CD14-positive monocyte (primary cell): ENCODE results near the gene ABAT. TPM values are rescaled to one million over a fixed set of nuclear protein-coding genes. Genes with fewer than 3 reads are reported as not detected.

Experiments
- DNase-seq, 3 donors: peaks; one replicate each; pipeline ENCODE4 v3.0.0-alpha.2; 2011 to 2022
- H2AFZ ChIP-seq: 2 replicates; pipeline ENCODE4 v1.6.0; 2012; ENCODE audit warnings: mild to moderate bottlenecking, low read depth, low read length, inconsistent platforms; ENCODE audit not compliant: insufficient read depth, poor library complexity, severe bottlenecking
- H3K27ac ChIP-seq, 2 donors: 1 replicate in 1 of 2; 2 replicates in 1 of 2; pipeline ENCODE4 v1.5.1; 2012 to 2013; ENCODE audit warnings: low read length in 2 of 2, control low read depth in 1 of 2, inconsistent platforms in 1 of 2, low read depth in 1 of 2, mild to moderate bottlenecking in 1 of 2
- H3K27me3 ChIP-seq, 2 donors: one replicate each; pipeline versions ENCODE4 v1.6.0 to v1.6.1; 2011 to 2013; ENCODE audit warnings: low read length in 2 of 2; ENCODE audit not compliant: control insufficient read depth in 2 of 2, insufficient read depth in 2 of 2
- H3K36me3 ChIP-seq, 2 donors: replicated peaks in 1 of 2; 1 replicate in 1 of 2; 2 replicates in 1 of 2; pipeline versions ENCODE4 v1.5.1 to v1.6.1; 2012 to 2013; ENCODE audit warnings: low read length in 2 of 2, control low read depth in 1 of 2, inconsistent platforms in 1 of 2, mild to moderate bottlenecking in 1 of 2; ENCODE audit not compliant: insufficient read depth in 2 of 2, control insufficient read depth in 1 of 2
- H3K4me1 ChIP-seq, 2 donors: 1 replicate in 1 of 2; 2 replicates in 1 of 2; pipeline versions ENCODE4 v1.5.1 to v1.6.1; 2012 to 2013; ENCODE audit warnings: low read length in 2 of 2, control low read depth in 1 of 2, inconsistent platforms in 1 of 2, mild to moderate bottlenecking in 1 of 2, moderate library complexity in 1 of 2; ENCODE audit not compliant: insufficient read depth in 2 of 2, control insufficient read depth in 1 of 2
- H3K4me2 ChIP-seq: replicated peaks from 2 replicates; pipeline ENCODE3; 2012; ENCODE audit warnings: low read length, moderate library complexity, mild to moderate bottlenecking; ENCODE audit not compliant: poor library complexity, severe bottlenecking; ENCODE audit errors: extremely low read depth
- H3K4me3 ChIP-seq, 3 experiments: fragments of 200-600 bp in 1 of 3; sonication (generic) in 1 of 3; replicated peaks in 1 of 3; 1 replicate in 2 of 3; 2 replicates in 1 of 3; pipeline ENCODE4 v1.5.1; 2011 to 2013; ENCODE audit warnings: low read length in 3 of 3, mild to moderate bottlenecking in 3 of 3, control low read depth in 2 of 3, low read depth in 2 of 3, inconsistent platforms in 1 of 3, moderate library complexity in 1 of 3
- H3K79me2 ChIP-seq: 2 replicates; pipeline ENCODE4 v1.6.0; 2012; ENCODE audit warnings: mild to moderate bottlenecking, control low read depth, inconsistent platforms, low read length, moderate library complexity; ENCODE audit not compliant: insufficient read depth
- H3K9ac ChIP-seq: 2 replicates; pipeline ENCODE4 v1.6.0; 2017; ENCODE audit warnings: low read length, mild to moderate bottlenecking; ENCODE audit not compliant: insufficient read depth, poor library complexity, severe bottlenecking
- H3K9me3 ChIP-seq, 2 donors: replicated peaks in 1 of 2; 1 replicate in 1 of 2; 2 replicates in 1 of 2; pipeline versions ENCODE4 v1.5.1 to v1.6.1; 2012 to 2013; ENCODE audit warnings: low read length in 2 of 2, control low read depth in 1 of 2; ENCODE audit not compliant: control insufficient read depth in 1 of 2, insufficient read depth in 1 of 2
- H4K20me1 ChIP-seq: 2 replicates; pipeline ENCODE4 v1.6.0; 2012; ENCODE audit warnings: mild to moderate bottlenecking, low read length, control low read depth, moderate library complexity; ENCODE audit not compliant: insufficient read depth
- H3K27ac Mint-ChIP-seq, 7 donors: one replicate each; pipeline ENCODE4 v1.8.0; 2020; ENCODE audit warnings: mild to moderate bottlenecking in 7 of 7, mixed read lengths in 7 of 7, moderate library complexity in 6 of 7, inconsistent platforms in 2 of 7
- H3K27me3 Mint-ChIP-seq, 3 donors: one replicate each; pipeline ENCODE4 v1.8.0; 2021 to 2022; ENCODE audit warnings: low read depth in 3 of 3, mild to moderate bottlenecking in 3 of 3, mixed read lengths in 3 of 3, moderate library complexity in 3 of 3, inconsistent platforms in 1 of 3
- H3K36me3 Mint-ChIP-seq, 2 donors: one replicate each; pipeline ENCODE4 v1.8.0; 2020; ENCODE audit warnings: mixed read lengths in 2 of 2, inconsistent platforms in 1 of 2, mild to moderate bottlenecking in 1 of 2
- H3K4me1 Mint-ChIP-seq: one replicate; pipeline ENCODE4 v1.8.0; 2020; ENCODE audit warnings: mild to moderate bottlenecking, mixed read lengths
- H3K4me3 Mint-ChIP-seq, 2 donors: one replicate each; pipeline ENCODE4 v1.8.0; 2020; ENCODE audit warnings: mild to moderate bottlenecking in 2 of 2, mixed read lengths in 2 of 2, moderate library complexity in 1 of 2
- H3K9me3 Mint-ChIP-seq, 7 donors: one replicate each; pipeline ENCODE4 v1.8.0; 2020 to 2022; ENCODE audit warnings: mixed read lengths in 7 of 7, mild to moderate bottlenecking in 6 of 7, moderate library complexity in 6 of 7, inconsistent platforms in 2 of 7
- WGBS: methylation state at CpG from one replicate; pipeline ENCODE4 v1.1.5; 2013; ENCODE audit warnings: missing lambda C conversion rate; ENCODE audit not compliant: insufficient coverage; 5-methylcytosine and 5-hydroxymethylcytosine counted together
- intact Hi-C, 2 donors: fragments of 100-400 bp; cut with micrococcal nuclease; formaldehyde crosslinking; loops; one replicate each; pipeline versions ENCODE4 v1.15.0 to v1.15.1; 2023
- polyA plus RNA-seq, 3 donors: library from polyadenylated mRNA; depleted of rRNA in 1 of 3; unstranded in 2 of 3; stranded (reverse) in 1 of 3; fragments of 300-500 nt in 2 of 3; fragments of >200 nt in 1 of 3; fragmentation: Illumina TruSeq in 2 of 3; gene quantifications; 1 replicate in 2 of 3; 2 replicates in 1 of 3; pipeline ENCODE4 v1.2.3, GENCODE V29; 2012 to 2021
- TF ChIP-seq, protein P1 (sequence below): fragments of 200-600 bp; IDR thresholded peaks from one replicate; pipeline ENCODE4 v1.8.0; 2022; ENCODE audit warnings: antibody characterized with exemption, mild to moderate bottlenecking

The ABAT gene
- polyA plus RNA-seq, 3 donors, result 4.9 to 11.8 (median 8.7) TPM

DNA sequence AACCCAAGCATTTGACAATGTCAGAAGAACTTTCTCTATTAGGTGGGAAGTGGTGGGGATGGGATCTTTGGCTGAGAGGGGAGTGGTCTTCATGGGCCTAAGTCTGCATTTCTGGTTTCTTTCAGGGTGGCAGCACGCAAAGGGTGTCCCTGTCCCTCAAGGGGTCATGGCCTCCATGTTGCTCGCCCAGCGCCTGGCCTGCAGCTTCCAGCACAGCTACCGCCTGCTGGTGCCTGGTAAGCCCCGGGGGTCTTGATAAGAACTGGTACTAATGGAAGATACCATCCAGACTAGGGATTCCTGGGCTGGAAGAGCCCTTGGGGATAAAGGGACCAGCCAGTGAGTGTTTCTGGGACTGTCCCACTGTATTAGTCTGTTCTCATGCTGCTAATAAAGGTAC is 61.2 kb downstream of the ABAT start:
- Histone ChIP-seq H3K4me2 (no peak overlapping the region), H3K9me3 (peaks cover 0 to 6% of the 10 kb centered on the region in 2 donors), H3K4me1 (peaks cover 0 to 14% of the 10 kb centered on the region in 2 donors), H2AFZ (no peak overlapping the region), H3K79me2 (no peaks in the 10 kb centered on the region), H3K27me3 (no peaks in the 10 kb centered on the region), H3K9ac (no peak overlapping the region), H3K27ac (no peak overlapping the region), H4K20me1 (no peaks in the 10 kb centered on the region), H3K36me3 (peaks cover 0 to 7% of the 10 kb centered on the region in 2 donors), H3K4me3 (no peak overlapping the region)
- intact Hi-C loops, result loop anchor here in 1 of 2 donors (10.0 kb wide), 1 partner anchor 61 kb away; the partner anchor contains the start of gene ABAT
- Mint-ChIP-seq H3K9me3 (peaks cover 3 to 8% (median 6%) of the 10 kb centered on the region in 7 donors), H3K4me1 (peaks cover 6% of the 10 kb centered on the region), H3K4me3 (no peak overlapping the region), H3K27me3 (peaks cover 2 to 3% (median 2%) of the 10 kb centered on the region in 3 donors), H3K27ac (no peak overlapping the region), H3K36me3 (peaks cover 11 to 23% of the 10 kb centered on the region in 2 donors)
- no peak for DNase-seq
- TF ChIP-seq, protein P1, sequence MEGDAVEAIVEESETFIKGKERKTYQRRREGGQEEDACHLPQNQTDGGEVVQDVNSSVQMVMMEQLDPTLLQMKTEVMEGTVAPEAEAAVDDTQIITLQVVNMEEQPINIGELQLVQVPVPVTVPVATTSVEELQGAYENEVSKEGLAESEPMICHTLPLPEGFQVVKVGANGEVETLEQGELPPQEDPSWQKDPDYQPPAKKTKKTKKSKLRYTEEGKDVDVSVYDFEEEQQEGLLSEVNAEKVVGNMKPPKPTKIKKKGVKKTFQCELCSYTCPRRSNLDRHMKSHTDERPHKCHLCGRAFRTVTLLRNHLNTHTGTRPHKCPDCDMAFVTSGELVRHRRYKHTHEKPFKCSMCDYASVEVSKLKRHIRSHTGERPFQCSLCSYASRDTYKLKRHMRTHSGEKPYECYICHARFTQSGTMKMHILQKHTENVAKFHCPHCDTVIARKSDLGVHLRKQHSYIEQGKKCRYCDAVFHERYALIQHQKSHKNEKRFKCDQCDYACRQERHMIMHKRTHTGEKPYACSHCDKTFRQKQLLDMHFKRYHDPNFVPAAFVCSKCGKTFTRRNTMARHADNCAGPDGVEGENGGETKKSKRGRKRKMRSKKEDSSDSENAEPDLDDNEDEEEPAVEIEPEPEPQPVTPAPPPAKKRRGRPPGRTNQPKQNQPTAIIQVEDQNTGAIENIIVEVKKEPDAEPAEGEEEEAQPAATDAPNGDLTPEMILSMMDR, result no peak
- 96% methylated on average over 5 of the region's 5 CpGs for whole genome bisulfite sequencing

DNA sequence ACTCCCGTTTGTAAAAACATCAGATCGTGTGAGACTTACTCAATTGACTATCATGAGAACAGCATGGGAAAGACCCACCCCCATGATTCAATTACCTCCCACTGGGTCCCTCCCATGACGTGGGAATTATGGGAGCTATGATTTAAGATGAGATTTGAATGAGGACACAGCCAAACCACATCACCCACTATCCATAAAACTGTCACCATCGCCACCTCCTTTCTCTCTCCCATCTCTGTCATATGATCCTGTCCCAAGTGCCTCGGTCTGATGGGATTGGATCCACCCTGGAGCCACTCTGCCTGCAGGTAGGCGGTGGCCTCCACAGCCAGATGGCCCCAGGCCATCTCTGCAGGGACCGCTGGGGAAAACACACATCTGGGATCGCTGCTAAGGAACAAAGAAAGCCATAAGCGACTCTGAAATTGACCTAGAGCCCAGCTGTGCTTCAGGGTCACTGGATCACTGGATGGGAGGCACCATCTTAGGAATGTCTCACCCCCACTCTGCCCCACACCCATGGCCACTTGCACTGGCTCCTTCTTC is 61.8 kb downstream of the ABAT start:
- Mint-ChIP-seq H3K36me3 (peaks cover 11 to 20% of the 10 kb centered on the region in 2 donors), H3K4me3 (no peak overlapping the region), H3K4me1 (peaks cover 6% of the 10 kb centered on the region), H3K27ac (no peak overlapping the region), H3K27me3 (peaks cover 2 to 3% (median 2%) of the 10 kb centered on the region in 3 donors), H3K9me3 (peaks cover 3 to 8% (median 6%) of the 10 kb centered on the region in 7 donors)
- 98% methylated on average over 6 of the region's 9 CpGs for WGBS
- no peaks in the 10 kb centered on the region for H3K79me2 ChIP-seq
- no peak overlapping the region for H2AFZ ChIP-seq
- no peak overlapping the region for H3K4me2 ChIP-seq
- peaks cover 0 to 6% of the 10 kb centered on the region in 2 donors for H3K9me3 ChIP-seq
- intact Hi-C loops, result loop anchor here in 1 of 2 donors (10.0 kb wide), 1 partner anchor 61 kb away; the partner anchor contains the start of gene ABAT
- no peak overlapping the region for H3K4me3 ChIP-seq
- no peak overlapping the region for H3K27ac ChIP-seq
- peaks cover 0 to 7% of the 10 kb centered on the region in 2 donors for H3K36me3 ChIP-seq
- TF ChIP-seq, protein P1, result no peak
- DNase-seq, result no peak
- no peaks in the 10 kb centered on the region for H4K20me1 ChIP-seq
- H3K27me3 ChIP-seq, result no peaks in the 10 kb centered on the region
- no peak overlapping the region for H3K9ac ChIP-seq
- H3K4me1 ChIP-seq, result peaks cover 0 to 8% of the 10 kb centered on the region in 2 donors
